NCI-H1694 (cell line): ENCODE results near the gene AQP5.

Source experiments
- DNase-seq: peaks from one replicate; lab custom pipeline; 2025; lab: John Stamatoyannopoulos, UW

AQP5 gene

GRCh38 chr12:49964849-49965624 is 3.4 kb downstream of the AQP5 start:
- DNase-seq = no peak

GRCh38 chr12:49965836-49966235 is 4.2 kb downstream of the AQP5 start:
- DNase-seq = no peak

DNA sequence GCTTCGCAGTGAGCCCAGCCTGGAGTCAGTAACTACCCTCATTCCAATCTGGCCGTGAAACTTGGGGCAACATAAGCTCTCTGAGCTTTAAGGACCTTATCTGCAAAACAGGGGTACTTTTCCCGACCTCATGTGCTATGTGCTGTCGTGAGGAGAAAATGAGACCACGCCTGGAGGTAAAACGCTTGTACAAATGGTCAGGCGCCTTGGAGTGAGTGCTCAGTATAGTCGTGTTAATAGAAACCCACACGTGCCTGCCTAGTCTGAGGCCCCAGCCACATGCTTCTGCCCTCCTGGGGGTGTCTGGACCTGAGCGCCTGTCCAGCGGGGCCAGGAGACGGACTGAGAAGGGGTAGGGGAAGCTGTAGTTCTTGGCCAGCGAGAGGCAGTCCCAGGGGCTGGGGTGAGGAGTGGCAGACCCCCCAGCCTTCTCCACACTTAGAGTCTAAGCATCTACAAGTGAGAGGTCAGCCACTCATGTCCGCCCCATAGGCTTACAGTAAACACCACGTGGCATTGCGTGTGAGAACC is 4.9 kb downstream of the AQP5 start:
- DNase-seq = no peak

- DNase-seq = peak; percentile 81
Observed at GRCh38 chr12:49967042-49967776, 5.5 kb downstream of the AQP5 start.

GRCh38 chr12:49967777-49968250 is 6.1 kb downstream of the AQP5 start:
- DNase-seq = no peak

DNA sequence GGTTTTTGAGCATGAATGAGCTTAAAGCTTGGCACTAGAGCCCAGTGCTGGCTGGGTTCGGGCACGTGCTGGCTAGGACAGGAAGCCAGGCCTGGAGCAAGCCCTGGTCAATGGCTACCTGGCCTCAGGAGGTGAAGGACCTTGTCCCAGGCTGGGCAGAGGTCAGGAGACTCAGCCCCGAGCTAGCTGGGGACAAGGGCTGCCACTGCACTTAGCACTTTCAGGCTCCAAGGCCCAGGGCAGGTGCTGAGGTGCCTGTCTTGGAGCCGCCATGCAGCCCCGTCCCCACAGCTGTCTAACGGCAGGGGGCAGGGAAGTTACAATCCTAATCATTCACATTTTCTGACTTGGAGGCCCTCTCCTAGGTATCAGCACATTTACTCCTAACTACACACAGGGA is 6.8 kb downstream of the AQP5 start:
- DNase-seq = no peak

DNA sequence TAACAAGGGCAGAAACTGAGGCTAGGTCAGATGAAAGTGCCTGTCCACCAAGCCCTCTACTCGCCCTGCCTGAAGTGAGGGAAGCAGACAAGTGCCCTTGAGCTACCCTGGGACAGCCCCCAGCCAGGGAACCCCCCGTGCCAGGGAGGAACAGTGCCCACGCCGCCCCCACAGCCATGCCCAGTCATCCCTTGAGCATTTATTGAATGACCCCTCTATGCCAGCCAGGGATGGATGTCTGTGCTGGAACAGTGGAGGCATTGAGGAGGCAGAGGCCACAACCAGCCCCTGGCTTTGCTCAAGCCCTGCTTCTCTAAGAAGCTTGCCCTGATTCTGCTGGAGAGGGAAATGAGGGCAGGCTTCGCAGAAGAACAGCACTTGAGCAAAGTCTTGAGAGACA is 7.4 kb downstream of the AQP5 start:
- DNase-seq = no peak

GRCh38 chr12:49969651-49970429 is 8.2 kb downstream of the AQP5 start:
- no peak for DNase-seq

GRCh38 chr12:49970658-49971057 is 9.0 kb downstream of the AQP5 start:
- no peak for DNase-seq

DNA sequence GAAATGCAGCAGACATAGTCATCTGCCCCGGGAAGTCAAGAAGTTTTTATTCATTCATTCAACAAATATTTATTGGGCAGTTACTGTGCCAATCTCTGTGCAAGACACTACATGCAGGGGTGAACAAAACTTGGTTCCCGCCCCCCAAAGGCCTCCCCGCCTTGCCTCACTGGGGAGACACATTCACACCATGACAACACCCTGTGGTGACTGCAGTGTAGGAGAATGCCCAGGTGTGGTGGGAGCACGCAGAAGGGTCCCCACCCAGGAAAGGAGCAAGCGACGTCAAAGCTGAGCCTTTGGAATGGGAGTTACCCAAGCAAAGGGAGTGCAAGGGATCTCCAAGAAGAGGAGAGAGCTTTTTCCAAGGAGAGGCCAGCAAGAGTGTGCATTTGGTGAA is 9.5 kb downstream of the AQP5 start:
- DNase-seq = no peak

- no peak for DNase-seq
Observed at GRCh38 chr12:49972129-49972528, 10.5 kb downstream of the AQP5 start.

DNA sequence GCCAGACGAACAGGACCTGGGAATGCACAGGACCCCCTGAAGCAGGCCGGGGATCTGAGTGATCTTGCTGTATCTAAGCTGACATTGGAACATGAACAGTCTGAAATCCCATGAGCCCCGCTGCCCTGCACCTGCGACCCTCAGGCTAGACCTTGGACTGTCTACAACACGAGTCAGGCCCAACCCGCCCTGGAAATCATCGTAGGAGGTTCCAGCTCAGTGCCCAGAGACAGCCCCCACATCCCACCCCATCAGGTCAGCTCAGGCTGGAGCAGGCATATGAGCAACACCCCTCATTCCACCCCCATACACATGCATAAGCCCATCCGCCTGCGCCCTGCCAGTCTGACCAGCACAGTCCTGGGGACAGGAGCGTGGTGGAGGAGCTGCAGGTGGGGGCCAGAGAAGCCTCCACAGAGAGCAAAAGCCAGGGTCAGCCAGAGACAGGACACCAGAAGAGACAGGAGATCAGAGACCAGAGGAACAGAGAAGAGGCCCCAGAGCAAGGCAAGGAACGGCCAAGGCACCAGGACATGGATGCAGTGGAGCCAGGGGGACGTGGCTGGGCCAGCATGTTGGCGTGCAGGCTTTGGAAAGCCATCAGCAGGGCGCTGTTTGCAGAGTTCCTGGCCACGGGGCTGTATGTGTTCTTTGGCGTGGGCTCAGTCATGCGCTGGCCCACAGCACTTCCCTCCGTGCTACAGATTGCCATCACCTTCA is 11.1 kb downstream of the AQP5 start, which contains the start of gene AQP6:
Gene AQP6, plus strand, starts transcription at position 307 of the 720 bp plus-strand sequence. Its CDS starts 227 bp downstream, at position 534.
- DNase-seq = no peak

DNA sequence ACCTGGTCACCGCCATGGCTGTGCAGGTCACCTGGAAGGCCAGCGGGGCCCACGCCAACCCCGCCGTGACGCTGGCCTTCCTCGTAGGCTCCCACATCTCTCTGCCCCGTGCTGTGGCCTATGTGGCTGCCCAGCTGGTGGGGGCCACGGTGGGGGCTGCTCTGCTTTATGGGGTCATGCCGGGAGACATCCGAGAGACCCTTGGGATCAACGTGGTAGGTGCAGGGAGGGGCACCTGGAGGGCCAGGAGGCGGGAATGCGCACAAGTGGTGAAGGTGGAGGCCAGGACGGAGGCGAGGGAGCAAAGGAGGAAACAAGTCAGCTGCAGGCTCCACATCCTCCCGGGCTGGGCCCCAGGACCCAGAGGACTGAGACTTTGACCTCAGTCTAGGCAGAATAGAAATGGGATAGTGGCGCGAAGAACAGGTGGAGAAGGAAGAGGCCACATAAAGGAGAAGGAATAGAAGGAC is 11.7 kb downstream of the AQP5 start:
- no peak for DNase-seq

DNA sequence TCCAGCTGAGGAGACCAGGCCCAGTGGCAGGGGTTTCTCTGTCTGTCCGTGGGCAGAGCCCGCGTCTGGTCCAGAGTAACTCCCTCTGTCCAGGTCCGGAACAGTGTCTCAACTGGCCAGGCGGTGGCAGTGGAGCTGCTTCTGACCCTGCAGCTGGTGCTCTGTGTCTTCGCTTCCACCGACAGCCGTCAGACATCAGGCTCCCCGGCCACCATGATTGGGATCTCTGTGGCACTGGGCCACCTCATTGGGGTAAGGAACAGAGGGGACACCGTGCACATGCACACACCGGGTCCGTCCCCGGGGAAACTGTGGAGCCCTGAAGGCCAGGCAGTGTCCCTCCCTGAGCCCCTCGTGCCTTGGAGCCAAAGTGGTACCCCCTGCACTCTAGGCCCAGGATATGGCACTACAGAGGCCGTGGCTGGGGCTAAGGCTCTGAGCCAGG is 12.6 kb downstream of the AQP5 start:
- no peak for DNase-seq

DNA sequence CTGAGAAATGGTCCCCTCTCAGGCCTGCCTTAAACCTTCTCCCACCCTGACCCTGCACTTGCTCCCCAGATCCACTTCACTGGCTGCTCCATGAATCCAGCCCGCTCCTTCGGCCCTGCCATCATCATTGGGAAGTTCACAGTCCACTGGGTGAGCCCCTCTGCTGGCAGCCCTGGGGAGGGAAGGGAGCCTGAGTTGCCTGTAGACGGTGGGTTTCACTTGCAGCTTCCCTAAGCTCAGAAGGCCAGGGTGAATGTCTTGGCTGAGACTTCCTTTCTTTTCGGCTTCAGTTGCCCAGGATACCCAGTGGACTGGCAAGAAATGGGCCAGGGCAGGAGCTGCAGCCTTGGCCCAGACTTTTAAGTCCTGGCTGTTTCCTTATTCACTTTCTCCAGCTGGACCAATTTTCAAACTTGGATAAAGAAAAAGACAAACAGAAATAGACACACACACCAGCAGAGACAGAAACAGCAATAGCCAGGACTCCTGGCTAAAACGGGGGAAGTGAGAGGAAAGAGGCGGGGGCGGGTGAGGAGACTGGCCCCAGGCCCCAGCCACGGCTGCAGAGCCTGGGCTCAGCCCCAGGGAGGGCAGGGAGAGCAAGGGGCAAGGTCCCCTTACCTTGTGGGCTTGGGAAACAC is 13.1 kb downstream of the AQP5 start:
- DNase-seq = no peak

DNA sequence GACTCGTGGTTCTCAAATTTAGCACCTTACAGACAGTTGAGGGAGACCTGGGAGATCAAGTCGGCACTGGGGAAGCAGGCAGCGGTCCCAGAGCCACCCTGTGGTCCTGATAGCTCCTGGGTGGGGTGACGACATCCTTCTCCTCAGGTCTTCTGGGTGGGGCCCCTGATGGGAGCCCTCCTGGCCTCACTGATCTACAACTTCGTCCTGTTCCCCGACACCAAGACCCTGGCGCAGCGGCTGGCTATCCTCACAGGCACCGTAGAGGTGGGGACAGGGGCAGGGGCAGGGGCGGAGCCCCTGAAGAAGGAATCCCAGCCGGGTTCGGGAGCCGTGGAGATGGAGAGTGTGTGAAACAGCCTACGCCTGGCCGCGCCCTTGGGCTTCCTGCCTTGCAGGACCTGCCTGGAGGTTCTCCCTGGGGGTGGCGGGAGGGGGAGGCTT is 13.7 kb downstream of the AQP5 start:
- no peak for DNase-seq

- no peak for DNase-seq
Observed at GRCh38 chr12:49976557-49976956, 14.9 kb downstream of the AQP5 start.

GRCh38 chr12:49978125-49978524 is 16.5 kb downstream of the AQP5 start:
- no peak for DNase-seq

- DNase-seq = peak; percentile 24
Observed at GRCh38 chr12:49979016-49979586, 17.4 kb downstream of the AQP5 start.

DNA sequence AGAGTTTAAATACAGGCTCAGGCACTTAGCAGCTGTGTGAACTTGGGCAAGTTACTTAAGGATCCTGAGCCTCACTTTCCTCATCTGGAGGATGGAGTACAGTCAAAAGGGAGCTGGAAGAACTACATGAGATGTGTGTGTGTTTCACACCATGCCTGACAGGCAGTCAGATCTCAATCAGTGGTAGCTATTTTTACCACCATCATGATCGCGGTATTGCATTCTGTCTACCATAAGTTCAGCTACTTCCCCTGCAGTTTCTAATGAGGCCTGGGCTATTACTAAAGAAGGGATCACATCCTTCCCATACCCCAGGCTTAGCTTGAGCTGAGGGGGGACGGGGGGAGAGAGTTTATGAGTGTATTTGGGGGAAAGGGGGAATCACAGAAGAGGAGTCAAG is 18.1 kb downstream of the AQP5 start:
- no peak for DNase-seq
